ENCODE measurements around the gene RPL10A.

The RPL10A gene

GRCh38 chr6:35492974-35493284 lies 24.7 kb downstream of the RPL10A start:
- DNase-seq (ENCODE audit: low spot score) = no peak

GRCh38 chr6:35493307-35493983 lies 25.2 kb downstream of the RPL10A start:
- DNase-seq (ENCODE audit: low spot score) = no peak

- DNase-seq (ENCODE audit: low spot score) = peak; percentile 43
Measured at GRCh38 chr6:35494161-35494563, 26.0 kb downstream of the RPL10A start.

GRCh38 chr6:35495258-35496035 lies 27.2 kb downstream of the RPL10A start:
- no peak for DNase-seq (ENCODE audit: low spot score)

GRCh38 chr6:35496036-35496840 lies 28.0 kb downstream of the RPL10A start:
- DNase-seq (ENCODE audit: low spot score) = peak; percentile 87

- peak; percentile 98 for DNase-seq (ENCODE audit: low spot score)
Measured at GRCh38 chr6:35496841-35497570, 28.8 kb downstream of the RPL10A start, which contains the start of gene TEAD3. TEAD3 (minus strand) TSS chr6:35497079.

GRCh38 chr6:35497571-35498421 lies 29.6 kb downstream of the RPL10A start:
- peak; percentile 90 for DNase-seq (ENCODE audit: low spot score)

GRCh38 chr6:35498422-35499067 lies 30.3 kb downstream of the RPL10A start:
- DNase-seq (ENCODE audit: low spot score) = no peak

GRCh38 chr6:35499372-35499771 lies 31.2 kb downstream of the RPL10A start:
- no peak for DNase-seq (ENCODE audit: low spot score)

GRCh38 chr6:35500782-35501181 lies 32.6 kb downstream of the RPL10A start:
- no peak for DNase-seq (ENCODE audit: low spot score)

- no peak for DNase-seq (ENCODE audit: low spot score)
Measured at GRCh38 chr6:35501784-35502183, 33.6 kb downstream of the RPL10A start.

GRCh38 chr6:35503534-35503933 lies 35.3 kb downstream of the RPL10A start:
- DNase-seq (ENCODE audit: low spot score) = no peak

- no peak for DNase-seq (ENCODE audit: low spot score)
Measured at GRCh38 chr6:35505999-35506412, 37.8 kb downstream of the RPL10A start.

GRCh38 chr6:35506536-35506935 lies 38.3 kb downstream of the RPL10A start:
- no peak for DNase-seq (ENCODE audit: low spot score)

- no peak for DNase-seq (ENCODE audit: low spot score)
Measured at GRCh38 chr6:35507221-35507620, 39.0 kb downstream of the RPL10A start.

- no peak for DNase-seq (ENCODE audit: low spot score)
Measured at GRCh38 chr6:35508027-35508426, 39.8 kb downstream of the RPL10A start.

- no peak for DNase-seq (ENCODE audit: low spot score)
Measured at GRCh38 chr6:35508542-35508941, 40.3 kb downstream of the RPL10A start.

- no peak for DNase-seq (ENCODE audit: low spot score)
Measured at GRCh38 chr6:35510916-35511561, 42.8 kb downstream of the RPL10A start.

- DNase-seq (ENCODE audit: low spot score) = no peak
Measured at GRCh38 chr6:35511562-35511941, 43.4 kb downstream of the RPL10A start.

- DNase-seq (ENCODE audit: low spot score) = no peak
Measured at GRCh38 chr6:35512006-35512405, 43.8 kb downstream of the RPL10A start.

All from GM03348 (cell line).